Fibroblast of skin of back (primary cell): ENCODE data around the gene GPC1.

Experiments used
- DNase-seq: peaks from one replicate; pipeline ENCODE4 v3.0.0-alpha.2; 2013

Gene GPC1

DNA sequence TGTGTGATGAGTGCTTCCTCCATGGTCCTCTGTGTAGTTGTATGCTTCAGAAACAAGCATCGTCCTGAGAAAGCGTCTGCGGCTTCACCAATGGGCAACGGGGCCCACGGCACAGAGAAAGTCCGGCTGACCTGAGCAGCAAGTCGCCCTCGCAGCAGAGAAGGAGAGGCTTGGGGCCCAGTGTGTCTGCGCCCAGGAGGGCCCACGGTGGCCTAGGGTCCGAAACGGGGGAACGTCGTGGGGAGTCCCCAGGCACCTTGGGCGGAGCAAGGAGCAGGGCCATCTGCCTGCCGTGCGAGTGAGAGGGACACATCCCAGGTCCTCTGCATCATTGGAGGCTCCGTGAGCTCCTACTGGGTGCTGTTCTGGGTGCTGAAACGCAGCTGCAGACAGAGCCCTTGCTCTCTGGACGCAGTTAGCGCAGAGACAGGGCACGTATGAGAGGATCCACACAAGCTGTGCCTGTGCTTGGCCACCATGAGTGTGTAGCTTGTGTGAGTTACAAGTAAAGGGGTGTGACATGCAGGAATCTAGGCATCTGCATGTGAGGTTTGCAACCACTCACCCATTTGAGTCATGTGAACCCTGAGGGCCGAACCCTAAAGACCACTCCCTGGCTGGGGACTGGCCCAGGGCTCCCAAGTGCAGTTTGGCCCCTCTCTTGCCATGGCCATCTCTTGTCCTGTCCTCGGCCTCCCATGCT lies 10.6 kb downstream of the GPC1 start:
- DNase-seq: no peak

DNA sequence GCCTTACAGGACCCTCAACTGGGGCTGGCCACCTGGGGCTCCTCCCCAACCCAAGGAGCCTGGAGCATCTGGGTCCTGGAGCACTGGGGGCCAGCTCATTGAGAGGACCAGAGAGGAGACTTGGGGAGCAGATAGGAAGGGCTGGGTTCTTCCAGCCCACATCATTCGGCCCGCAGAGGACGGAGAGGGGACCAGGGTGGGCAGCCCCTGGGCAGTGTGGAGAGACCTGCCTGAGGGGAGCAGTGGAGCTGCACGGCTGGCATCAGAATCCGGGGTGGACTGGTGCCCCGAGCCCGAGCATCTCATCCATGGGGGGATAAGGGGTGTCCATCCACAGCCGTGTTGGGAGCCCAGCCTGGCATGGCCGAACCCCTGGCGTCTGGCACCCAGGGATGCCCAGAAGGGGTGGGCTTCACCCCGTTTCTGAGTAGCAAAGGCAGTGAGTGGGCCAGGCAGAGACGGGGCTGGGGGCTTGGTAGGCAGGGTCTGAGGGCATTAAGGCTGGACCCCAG lies 11.3 kb downstream of the GPC1 start:
- DNase-seq: no peak

DNA sequence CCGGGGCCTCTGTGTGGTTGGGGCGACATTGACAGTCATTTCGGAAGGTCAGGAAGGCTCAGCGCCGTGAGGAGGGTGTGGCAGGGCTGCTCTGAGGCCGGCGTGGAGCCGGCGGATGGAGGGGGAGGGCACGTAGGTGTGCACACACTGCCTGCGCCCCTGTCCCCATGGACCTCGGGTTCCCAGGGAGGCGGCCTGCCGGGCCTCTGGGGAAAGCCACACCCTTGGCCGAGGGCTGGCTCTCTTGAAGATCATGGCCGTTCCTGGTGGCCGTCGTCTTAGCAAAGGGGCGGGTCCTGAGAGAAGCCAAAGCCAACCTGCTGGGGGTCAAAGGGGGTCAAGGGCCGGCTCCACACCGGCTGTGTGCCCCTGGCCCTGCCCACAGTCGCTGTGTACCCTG lies 11.9 kb downstream of the GPC1 start:
- no peak for DNase-seq

DNA sequence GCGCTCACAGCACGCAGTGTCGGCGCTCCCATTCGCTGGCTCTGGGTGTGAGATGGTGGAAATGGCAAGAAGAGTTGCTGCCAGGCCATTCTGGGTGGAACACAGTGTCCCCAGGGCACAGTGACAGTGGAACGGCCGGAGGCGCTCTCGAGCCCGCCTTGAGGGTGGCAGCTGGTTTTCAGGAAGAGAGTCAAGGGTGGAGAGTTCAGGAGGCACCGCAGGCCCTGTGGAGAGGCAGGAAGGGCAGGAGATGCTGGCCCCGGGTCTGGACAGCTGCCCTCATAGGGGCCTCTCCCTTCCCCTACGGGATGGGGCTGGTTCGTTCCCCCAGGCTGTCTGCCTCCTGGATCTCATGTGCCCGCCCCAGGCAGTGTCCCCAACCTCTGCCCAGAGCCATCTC lies 12.5 kb downstream of the GPC1 start:
- no peak for DNase-seq

DNA sequence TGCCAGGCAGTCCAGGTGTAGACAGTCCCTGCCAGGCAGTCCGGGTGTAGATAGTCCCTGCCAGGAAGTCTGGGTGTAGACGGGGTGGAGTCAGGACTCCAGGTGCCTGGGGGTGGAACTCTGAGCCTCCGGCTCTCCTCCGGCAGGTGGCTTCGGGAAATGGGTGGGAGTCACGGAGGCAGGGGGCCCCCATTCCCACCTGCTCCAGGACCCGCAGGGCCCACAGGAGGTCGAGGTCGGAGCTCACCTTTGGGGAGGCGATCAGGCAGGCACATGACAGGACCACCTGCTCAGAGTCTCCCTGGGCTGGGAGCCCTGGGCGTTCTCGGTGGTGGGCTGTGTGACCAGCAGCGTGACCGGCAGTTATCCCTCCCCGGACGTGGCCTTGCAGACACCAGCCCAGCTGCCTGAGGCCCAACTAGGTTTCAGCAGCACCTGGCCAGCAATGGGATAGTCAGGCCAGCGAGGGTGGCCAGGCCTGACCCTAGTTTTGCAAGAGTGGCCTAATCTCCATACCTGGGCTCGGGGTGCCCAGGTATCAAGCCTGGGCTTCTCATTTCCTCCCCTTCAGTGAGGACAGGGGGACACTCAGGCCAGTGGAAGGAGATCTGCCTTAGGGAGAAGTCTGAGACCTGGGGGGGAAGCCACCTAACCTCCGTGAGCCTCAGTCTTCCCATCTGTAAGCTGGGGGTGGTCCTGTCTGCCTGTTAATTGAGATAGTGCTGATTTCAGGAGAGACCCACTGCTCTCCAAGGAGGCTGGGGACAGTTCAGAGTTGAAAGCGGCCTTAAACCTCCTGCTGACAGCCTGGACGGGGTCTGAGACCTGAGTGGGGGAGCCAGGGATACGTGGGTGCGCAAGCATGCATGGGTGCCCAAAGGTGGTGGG lies 13.2 kb downstream of the GPC1 start:
- DNase-seq: no peak

DNA sequence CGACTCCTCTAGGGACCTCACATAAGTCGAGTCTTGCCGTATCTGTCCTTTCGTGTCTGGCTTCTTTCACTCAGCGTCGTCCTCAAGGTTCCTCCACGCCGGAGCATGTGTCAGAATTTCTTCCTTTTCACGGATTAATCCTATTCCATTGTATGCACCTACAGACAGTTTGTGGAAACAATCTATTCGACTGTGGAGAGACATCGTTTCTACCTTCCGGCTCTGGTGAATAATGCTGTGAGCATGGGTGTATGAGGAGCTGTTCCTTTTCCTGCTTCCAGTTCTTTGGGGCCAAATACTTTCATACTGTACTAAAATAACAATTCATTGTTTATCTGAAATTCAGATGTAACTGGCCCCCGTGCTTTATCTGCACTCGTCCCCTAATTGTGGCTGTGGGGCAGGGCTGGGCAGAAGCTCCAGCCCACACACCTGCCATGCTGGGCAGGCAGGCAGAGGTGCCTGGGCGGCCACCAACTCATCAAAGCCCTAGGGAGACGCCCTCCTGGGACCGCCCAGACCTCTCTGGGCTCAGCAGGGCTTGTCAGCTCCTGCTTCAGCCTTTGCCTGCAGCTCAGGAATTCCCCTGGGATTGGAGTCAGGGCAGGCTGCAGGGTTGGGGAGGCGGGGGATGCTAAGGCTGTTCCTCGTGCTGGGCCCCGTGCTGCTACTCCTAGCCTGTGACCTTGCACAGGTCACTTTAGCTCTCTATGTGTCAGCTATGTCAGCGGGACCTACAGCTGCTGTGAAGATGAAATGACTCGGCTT lies 14.5 kb downstream of the GPC1 start:
- DNase-seq: peak; percentile 51

DNA sequence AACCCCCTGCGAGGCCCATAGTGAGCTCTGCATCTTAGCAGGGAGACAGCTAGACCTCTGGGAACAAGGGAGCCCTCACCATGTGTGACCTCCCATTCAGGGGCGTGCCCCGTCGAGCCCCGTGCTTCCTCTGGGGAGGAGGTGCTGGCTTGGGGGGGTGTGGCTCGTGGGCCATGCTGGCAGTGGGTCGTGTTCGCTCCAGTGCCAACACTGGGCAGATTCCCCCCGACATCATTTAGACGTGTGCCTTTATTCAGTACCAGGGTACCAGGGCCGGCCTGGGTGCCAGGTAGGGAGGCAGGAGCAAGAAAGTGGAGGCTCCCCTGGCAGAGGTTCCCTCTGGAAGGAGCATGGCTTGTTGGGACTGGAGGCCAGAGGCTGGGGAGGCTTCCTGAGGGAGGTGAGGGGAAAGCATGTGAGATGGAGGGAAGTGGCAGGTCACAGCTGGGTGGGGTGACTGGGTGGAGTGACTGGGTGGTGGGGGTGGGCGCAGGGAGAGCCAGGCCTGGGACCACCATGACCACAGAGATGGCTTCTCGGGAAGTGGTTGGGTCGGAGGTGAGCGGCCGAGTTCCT lies 15.2 kb downstream of the GPC1 start:
- no peak for DNase-seq

DNA sequence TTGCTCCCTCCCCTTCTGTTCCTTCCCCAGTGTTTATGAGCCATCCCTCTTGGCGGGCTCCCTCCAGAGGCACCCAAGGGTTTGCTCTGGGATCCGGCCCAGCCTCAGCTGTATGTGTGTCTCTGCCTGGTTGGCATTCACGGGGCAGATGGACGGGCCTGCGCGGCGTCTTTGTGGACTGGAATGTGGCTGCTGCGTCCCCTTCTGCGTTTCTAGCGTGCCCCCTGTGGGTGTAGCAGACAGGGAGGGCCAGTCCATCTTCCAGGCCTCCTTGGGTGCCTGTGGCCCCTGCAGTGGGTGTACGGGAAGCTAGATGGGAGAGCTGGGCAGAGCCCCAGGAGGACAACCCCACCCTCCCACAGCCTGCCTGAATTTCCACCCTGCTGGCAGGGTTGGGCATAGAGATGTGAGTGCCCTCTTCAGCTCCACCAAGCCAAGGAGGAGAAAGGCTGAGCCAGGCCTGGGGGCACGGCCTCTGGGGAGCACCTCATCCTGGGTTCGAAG lies 15.7 kb downstream of the GPC1 start:
- no peak for DNase-seq

DNA sequence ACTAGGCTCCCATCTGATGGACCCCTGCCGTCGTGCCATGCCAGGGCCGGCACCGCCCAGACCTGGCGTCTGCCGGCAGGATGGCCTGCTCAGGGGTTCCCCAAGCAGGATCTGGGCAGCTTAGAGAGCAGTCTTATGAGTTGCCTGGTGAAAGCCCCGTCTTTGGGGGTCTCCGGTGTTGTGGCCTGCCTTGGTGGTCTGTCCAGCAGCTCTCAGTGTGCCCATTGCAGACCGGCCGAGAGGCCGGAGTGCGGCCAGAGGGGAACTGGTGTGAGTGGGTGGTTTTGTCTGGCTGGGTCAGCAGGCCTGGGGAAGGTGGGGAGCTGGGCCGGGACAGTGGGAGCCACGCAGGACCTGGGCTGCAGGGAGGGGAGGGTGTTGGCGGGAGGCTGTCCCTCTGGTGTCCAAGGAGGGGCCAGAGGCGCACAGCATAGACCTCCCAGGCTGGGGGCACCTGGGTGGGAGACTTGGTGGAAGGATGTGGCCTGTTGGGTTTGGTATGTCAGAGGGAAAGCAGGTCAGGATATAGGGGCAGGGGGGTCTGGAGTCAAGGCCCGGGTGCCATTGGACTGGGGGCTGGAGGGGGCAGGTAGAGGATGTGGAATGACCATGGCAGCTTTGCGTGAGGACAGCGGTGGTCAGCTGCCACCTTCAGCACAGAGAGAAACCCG lies 16.5 kb downstream of the GPC1 start:
- DNase-seq: no peak

DNA sequence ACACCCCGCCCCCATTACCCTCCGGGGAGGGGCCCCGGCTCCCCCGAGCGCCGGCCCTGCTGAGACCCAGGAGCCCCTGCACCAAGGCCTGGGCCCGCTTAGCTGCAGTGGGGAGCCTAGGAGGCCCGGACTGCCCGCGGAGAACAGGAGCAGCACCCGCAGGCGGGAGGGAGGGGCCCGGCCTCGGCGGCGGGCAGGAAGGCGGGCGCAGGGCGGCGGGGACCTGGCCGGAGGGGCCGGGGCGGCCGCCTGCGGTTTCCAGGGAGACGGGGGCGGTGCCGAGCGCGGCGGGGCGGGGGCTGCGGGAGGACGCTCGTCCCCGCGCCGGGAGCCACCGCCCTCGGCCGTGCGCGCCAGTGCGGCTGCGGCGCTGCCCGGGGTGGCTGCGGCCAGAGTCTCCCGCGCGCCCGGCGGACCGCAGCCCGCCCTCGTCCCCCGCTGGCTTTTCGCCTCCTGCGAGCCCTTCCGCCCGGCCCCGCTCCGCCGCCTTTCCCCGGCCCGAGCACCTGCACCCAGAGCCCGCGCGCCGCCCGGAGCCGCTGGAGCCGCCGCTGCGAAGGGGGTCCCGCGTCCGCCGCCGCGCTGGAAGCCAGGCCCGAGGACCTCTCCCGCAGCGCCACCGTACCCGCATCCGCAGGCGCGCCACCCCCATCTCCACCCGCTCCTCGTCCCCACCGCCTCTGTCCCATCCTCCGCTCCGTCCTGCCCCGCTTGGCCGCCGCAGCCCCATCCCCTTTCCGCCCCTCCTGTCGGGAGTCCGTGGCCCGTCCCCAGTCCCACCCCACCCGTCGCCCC lies 17.2 kb downstream of the GPC1 start:
- DNase-seq: peak; percentile 47

DNA sequence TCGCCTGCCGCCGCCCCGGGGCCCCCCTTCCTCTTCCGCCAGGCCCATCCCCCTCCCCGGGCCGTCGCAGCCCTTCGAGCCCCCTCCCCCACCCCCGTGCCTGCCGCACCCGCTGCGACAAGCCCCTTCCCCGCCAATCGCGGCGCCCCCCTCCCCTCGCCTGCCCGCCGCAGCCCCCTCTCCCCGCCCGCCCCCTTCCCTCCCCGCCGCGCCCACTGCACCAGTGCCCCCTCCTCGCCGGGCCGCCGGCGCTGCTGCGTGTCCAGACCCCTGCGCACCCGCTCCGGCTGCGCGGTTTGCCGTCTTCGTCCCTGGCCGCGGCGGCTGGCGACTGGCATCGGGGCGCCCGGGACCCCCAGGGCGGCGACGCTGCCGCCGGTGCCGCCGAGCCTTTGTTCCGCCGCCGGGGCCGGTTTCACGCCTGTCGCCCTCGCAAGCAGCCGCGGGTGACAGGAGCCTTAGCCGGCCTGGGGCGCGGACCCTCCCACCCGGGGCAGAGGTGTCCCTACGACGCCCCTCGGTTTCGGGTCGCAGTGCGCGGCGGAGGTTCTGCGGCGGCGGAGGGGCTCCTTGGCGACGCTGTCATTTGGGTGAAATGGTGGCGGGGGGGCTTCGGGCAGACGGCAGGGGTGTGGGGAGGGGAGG lies 18.1 kb downstream of the GPC1 start:
- DNase-seq: no peak

DNA sequence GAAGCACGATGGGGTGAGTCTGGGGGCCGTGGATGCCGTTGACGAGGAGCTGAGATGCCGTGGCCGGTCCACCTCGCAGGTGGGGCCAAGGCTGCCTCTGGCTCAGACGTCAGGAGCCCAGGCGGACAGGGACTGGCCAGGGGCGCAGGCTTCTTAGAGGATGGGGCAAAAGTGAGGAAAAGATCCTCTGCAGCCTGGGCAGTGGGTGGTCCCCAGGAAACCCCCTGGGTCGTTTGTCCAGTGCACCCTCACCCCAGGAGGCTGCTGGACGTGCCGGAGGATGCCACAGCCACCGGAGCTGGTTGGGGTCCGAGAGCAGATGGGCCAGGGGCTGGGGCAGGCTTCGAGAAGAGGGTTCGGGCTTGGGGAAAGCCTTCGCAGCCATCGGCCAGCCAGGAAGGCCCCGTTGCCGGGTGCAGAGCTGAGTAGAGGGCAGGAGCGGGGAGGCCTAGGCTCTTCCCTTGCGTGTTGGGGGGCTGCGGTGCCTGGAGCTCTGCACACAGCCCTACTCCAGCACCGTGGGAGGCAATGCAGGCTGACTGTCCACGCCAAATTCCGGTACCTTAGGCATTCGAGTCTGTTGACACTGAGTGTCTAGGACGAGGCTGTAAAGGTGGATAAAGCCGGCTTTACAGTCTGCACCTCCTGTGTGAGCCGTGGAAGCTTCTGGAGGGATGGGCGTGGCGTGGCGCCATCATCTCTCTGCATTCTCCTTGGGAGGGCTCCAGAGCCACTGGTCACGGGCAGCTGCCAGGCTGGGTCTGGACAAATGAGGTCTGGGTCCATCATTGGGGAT lies 18.8 kb downstream of the GPC1 start:
- DNase-seq: no peak

DNA sequence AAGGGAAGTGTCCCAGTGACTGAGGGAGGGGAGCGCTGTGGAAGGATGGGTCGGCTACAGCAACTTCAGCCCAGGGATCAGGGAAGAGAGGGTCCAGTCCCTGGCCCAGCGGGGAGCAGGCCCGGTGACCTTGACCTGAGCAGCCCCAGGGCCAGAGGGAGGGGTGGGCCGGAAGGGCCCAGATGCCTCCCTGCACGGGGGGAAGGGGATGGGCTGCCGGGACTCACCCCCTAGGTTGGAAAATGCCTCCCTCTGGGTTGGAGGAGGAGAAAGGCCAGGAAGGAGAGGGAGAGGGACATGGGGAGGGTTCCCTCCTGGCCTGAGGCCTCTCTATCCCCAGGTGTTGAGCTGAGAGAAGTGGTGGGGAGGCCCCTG lies 19.8 kb downstream of the GPC1 start:
- no peak for DNase-seq

DNA sequence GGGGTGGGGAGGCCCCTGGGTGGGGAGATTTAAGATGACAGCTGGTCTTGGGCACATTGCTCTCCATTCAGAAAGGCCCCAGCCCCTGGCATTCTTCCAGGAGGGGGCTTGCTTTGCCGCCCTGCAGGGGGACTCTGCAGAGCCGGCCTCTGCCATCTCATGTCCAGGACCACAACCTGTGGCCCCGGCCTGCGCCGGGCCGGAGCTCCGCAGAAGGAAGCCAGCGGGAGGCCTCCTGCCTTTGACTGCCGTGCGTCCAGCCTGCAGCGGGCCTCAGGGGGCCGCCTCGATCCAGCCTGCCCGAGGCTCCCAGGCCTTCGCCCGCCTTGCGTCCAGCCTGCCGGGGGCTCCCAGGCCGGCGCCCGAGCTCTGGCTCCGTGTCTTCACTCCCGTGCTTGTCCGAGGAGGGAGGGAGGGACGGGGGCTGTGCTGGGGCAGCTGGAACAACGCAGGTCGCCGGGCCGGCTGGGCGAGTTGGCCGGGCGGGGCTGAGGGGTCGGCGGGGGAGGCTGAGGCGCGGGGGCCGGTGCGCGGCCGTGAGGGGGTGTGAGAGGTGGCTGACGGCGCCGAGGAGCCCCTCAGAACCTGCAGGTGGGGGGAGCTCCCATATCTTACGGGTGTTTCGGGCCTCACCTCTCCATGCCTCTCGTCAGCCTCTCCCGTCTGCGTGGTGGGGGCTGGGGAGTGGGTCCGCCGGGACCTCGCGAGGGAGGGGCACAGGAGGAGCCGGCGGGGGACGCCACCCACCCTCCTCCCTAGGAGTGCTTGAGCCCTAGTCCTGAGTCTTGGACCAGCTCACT lies 20.4 kb downstream of the GPC1 start:
- no peak for DNase-seq

DNA sequence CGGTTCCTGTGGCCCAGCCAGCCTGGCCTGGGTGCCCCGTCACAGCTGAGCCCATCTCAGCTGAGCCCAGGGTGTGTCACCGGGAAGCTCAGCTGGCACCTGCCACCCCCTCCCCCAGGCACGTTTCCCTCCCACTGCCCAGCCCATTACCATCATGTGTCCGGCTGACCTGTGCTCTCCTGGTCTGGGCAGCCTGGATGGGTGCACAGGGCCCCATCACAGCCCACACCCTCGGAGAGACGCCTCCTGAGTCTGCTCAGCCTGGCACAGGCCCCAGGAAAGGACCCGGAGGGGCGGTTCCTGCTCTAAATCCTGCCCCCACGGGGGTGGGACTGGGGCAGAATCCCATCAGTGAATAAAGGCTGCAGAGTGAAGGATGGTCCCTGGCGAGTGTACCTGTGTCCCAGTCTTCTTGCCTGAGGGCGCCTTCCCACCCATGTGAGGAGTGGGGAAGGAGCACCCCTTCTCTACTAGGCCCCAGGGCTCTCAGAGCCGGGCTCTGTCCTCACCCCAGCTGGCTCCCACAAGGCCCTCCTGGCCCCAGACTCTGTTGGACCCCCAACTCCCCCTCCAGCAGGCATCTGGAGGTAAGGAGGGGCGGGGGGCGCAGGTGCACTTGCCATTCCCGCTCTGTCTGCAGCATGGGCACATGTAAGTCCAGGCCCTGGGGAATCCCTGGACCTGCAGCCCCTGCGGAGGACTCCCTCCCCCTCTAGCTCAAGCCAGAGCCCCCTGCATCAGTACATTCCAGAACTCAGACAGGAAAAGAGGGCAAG lies 21.2 kb downstream of the GPC1 start:
- no peak for DNase-seq

DNA sequence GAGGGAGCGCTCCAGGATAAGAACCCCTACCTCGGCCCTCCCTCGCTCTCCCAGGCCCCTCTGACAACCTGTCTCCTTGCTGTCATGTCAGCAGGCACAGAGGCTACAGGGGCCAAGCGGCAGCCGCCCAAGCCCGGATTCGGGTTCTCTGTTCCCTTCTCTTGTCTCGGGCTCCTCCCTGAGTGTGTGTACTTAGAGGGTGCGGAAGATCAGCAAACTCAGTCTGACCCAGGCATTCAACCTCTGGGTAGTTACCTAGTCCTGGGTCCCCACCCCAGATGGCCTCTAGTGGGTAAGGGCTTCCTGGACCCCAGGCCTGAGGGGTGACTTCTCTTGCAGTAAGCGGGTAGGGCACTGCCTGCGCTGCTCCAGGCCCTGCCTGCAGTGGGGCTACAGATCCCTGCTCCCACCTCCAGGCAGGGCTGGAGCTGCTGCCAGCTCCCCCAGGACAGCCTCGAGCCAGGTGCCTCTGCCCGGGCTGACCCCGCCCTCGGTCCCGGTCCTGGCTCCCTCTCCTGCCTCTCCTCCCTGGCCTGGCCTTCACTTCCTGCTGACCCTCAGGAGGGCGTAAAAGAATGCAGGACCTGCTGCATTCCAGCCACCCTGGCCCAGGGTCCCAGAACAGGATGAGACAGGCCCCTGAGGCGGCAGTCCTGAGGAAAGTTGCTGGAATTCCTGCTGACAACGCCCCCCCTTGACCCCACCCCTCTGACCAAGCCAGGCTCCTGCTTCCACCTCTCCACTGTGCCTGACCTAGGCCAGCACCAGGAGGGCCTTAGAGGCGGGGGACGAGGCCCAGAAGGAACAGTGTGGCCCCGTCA lies 22.0 kb downstream of the GPC1 start:
- DNase-seq: no peak
